Stimulated activated CD8-positive, alpha-beta memory T cell treated with anti-CD3 and anti-CD28 coated beads, Interleukin-7, amount 100 ng/mL, for 24 hours (primary cell): ENCODE data around the gene PAX6.

ENCODE experiments used
- DNase-seq: peaks from one replicate; pipeline ENCODE4 v3.0.0-alpha.2; 2020; ENCODE audit warnings: low read depth

The PAX6 gene

DNA sequence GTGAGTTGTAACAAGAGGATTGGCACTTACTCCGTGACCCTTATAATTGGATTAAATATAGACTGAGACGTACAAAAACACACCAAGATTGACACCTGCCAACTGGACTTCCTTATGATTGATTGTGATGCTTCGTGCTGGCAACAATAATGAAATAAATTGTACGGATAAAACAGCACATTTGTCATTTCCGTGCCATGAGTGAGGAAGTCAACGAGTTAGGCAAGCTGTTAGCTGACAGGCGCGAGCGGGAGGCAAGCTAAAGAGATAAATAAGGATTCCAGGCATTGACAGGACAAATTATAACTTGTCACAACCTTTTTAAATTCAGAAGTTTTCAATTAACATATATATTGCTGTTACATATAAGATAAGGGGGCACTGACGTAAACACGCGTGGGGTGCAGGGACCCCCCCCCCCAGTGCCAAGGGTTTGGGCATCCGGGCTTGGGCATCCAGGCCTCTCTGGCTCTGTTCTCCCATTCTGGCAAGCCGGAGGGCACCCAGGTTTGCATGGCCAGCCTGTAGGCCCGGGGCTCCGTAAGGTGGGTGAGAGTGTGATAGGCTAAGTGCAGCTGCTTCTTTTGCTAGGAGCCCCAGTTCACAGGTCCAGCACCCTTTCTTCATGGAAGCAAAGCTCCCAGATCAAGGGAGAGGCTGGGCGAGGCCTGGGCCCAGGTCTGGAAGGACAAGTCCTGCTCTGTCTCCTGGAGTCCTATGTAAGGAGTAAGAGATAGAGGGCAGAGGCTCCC, 11.2 kb upstream of the PAX6 start:
- DNase-seq: no peak

DNA sequence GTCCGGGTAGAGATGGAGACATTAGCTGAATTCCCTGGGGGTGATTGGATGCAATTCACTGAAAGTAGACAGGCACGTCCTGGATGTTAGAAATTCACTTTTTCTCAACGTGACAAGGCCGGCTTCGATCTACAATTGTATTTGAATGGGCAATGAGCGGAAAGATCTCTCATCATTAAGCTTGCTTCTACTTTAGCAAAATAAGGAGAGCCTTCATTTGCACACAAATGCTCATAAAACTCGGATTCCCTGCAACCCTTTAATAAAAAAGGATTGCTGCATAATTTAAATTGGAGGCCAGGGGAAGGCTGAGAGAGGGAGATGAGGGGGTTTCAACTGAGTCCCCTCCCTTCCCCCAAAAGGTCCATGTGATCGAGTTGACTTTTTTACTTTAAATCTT, 10.6 kb upstream of the PAX6 start:
- DNase-seq: no peak

DNA sequence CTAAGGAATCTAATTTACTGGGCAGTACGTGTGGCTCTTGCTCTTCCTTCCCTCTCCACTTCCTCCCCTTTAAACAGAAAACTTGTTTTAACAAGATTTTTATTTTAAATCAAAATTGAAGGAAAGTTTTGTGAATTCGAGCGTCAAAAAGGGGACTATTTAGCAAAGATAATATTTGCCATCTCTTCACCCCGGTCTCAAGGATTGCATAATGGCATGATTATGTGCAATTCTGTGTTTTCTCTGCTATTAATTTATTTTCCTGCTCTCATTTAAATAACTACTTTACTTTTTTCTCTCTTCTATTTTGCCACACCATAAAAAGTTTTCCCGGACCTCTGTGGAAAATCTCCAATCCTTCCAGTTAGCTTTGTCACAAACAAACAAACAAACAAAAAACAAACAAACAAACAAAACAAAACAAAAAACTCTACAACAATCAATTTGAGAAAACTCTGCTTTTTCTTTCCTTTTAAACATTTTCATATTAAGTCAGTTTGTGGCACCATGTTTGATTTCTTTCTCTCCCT, 10.2 kb upstream of the PAX6 start:
- no peak for DNase-seq

DNA sequence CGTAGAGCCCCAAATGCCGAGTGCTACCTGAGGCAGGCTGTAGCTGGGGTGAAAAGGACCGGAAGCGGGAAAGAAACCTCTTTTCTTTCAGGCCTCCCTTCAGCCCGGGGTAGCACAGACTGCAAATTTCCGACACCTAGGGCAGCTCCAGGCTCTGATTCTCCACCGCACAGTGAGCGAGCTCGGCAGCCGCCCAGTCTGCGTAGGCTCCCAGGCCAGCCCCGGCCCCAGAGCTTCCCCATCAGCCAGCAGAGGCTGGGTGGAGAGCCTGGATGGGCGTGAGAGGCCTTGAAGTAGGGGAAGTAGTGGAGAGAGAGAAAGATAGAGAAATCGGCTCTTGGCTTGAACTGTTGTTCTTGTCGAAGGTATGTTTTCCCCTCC, 9.3 kb upstream of the PAX6 start:
- DNase-seq: no peak

DNA sequence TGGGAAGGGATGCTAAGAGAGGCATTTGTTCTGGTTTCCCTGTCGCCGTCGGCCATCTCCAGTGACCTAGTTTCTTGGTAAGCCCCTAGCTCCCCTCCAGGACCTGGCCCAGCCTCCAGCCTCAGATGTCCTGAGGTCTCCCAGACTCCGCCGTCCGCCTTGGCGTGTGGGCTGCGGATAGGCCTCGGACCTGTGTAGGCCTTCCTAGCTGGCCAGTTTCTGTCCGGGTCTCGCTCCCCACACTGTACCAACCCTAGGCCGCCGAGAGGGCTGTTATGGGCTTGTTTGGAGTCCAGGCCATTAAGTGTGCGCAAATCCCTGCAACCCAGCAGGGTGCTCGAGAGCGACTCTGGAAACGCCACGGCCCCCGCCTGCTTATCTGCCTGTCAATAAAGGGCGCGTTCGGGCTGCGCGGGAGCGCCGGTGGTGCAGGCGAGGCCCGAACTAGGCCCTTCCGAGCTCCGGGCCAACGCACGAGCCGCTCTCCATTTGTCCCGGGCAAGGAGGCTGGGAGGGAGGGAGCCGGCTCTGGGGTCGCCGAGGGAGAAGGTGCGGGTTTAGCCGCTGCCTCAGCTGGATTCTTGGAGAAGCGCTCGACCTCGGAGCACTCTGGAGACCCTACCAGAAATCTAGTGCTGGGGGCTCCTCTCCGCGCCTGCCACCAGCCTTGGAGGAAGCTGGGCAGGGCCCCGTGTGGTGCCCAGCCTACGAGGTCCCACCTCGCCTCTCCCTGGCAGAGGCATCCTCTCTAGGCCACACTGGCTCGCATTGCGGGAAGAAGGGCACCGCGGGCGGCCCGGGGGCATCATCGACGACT, 8.7 kb upstream of the PAX6 start:
- no peak for DNase-seq

DNA sequence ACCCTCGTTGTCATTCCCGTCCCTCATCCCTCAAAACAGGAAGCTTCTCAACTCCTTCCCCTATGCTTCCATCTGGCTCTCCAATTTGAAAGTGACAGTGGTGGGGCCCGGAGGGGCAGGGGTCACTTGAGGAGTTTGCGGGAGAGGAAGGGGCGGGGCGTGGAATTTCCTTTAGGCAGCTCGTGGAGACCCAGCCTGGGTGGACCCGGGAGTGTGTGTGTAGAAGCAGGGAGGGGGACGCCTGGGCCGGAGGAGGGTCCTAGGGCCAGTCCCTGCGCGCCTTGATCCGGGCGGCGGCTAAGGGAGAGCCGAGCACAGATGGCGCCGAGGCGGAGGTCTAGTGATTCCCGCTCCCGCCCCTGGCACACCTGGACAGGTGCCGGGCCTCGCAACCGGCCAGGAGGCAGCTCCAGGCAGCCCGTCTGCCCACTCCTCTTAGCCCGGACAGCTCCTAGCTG, 7.8 kb upstream of the PAX6 start:
- no peak for DNase-seq

DNA sequence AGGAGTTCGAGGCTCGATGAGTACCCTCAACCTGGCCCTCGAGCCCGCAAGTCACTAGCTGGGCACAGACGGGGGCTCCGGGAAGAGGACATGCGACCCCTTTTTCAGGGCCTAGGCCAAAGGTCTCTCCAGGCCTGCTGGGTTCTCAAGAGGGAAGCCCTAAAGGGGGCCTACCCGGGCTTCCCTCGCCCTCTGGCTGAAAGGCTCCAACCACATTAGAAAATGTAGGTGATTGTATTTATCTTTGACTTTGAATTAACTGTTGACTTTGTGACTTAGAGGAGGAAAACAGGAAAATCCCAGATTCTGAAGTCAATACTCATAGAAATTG, 7.3 kb upstream of the PAX6 start:
- DNase-seq: no peak

DNA sequence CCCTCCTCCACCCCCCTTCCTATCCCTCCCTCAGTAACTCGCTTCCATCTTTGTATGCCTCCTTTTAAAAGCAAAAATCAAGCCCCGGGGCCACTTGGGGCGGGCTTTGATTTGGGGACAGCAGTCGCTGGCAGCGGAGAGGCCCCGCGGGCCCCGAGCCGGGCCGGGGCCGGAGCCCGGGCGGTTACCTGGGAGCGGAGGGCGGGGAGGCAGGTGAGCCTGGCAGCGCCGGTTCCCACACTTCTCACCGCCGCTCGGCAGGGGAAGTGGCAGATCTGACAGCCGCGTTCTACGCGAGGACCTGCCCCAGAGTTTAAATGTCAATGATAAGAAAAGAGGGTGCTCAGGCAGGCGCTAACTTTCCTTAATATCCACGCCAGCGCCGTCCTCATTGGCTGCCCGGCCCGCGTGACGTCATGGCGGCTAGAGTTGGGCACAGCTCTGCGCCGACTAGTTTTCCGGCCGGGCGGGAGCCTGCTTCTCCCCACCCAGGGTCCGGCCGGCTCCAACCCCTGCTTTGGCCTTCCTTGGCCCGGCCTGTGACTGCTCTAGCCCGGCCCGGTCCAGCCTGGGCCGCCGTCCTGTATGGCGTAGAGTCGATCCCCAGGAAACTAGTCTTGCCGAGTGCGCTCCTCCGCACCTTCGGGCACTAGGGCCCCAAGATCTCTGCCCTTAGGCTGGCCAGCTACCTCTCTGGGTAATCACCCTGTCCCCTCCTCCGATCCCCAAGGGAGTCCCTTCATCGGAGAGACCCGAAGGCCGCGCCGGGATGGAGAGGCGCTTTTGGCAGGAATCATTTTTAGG, 6.7 kb upstream of the PAX6 start:
- no peak for DNase-seq

DNA sequence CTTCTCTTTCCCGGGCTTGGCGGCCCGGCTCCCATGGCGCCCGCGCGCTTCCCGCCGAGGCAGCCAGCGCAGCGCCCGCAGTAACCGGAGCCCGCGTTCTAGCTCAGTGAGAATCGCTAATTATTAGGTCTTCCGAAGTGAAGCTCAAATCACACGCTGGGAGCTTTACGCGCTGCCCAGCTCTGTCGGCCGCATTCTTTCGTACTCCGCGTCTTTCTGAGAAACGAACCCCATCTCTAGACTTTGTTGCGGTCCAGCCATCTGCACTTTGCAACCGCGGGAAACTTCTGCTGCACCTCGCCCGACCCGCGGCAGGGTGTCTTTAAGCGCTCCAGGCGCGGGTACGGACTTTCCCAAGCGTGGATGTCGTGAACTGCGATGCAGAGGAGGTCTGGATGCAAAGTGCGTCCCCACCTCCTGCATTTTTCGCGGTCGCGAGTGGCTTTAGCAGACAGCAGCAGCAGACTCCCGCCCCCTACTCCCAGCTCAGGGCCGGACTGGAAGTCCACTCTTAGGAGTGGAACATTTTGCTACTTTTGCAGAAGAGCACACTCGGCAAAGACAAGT, 6.0 kb upstream of the PAX6 start:
- DNase-seq: no peak

DNA sequence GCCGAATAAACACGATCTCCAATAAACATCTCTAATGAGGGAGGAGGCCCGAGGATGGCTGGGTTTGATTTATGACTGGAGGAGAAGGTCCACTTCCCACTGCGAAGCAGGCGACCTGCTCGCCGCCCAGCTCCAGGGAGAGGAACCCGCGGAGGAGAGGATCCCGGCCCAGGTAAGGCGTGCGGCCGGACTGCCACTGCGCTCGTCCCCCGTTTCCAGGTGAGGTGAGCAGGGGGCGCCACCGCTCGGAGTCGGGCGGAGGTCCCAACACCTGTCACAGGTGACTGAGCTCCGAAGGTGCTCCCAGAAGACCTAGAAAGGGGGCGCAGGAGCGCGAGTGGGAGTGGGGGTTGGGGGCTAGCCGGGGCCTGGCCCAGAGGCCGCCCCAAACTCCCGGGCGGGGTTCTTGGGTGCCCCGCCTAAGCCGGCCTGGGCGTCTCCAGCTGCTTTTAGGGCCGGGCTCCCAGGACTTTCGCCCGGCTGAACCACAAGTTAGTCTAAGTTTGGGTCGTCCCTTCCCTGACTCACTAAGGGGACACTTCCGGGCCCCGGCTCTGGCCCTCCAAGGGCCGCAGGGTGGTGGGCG, 5.4 kb upstream of the PAX6 start:
- DNase-seq: no peak

DNA sequence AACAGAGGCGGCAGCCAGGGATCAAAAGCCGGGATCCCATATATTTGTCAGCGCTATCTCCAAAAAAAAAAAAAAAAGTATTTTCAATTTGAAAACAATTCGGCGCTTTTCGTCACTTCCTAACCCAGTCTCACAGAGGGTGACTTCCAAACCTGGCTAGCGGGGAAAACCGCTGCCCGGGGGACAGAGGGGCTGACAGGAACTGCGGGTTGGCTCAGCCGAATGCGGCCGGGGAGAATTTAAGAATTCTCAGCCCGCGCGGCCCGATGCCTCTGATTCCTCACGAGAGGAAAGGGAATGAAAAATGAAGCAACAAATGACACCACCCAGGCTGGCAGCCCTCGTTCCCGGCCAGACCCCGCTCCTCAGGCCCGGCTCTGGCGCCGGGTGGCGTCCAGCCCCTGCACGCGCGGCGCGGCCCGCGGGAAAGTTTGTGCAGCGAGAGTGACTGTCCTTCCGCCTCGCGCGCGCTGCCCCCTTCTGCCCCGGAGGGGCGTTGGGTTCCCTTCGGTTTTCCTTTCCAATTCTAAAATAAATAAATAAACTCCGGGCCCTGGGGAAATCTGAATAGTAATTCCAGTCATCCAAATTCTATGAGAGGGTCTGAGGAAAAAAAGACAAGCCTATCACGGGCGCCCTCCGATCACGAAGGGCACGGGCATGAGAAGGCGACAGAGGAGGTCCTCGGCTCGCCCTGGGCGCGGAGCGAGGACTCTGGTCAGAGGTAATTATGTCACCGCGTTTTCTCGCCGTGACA, 4.8 kb upstream of the PAX6 start:
- no peak for DNase-seq

DNA sequence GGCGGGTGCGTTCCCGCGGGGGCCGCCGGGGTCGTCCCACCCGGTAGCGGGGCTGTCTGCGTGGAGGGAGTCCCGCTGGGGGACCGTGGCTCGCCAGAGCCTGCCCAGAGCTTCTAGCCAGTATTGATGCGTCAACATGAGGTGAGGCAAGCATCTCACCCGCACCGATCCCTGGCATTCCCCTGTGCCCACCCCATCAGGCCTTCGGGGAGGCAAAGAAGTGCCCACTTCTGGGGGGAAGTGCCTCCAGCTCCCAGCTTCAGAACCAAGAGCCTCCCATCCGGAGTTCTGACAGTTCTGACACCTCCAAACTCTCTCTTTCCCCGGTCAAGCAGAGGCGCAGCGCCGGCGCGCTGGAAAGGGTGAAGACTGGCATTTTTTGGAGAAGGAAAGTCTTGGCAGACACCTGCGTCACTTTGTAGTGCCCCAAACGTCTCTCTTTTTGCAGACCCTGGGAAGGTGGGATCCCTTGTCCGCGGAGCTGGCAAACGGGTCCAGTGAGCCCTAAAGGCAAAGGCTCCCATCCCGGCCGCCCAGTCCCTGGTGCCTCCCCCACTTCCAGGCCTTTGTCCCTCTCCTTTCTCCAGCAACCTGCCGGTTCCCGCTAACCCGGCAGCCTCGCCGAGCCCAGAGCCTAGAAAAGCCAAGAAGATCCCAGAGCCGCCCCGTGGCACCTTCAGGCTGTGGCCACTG, 3.2 kb upstream of the PAX6 start:
- DNase-seq: no peak

DNA sequence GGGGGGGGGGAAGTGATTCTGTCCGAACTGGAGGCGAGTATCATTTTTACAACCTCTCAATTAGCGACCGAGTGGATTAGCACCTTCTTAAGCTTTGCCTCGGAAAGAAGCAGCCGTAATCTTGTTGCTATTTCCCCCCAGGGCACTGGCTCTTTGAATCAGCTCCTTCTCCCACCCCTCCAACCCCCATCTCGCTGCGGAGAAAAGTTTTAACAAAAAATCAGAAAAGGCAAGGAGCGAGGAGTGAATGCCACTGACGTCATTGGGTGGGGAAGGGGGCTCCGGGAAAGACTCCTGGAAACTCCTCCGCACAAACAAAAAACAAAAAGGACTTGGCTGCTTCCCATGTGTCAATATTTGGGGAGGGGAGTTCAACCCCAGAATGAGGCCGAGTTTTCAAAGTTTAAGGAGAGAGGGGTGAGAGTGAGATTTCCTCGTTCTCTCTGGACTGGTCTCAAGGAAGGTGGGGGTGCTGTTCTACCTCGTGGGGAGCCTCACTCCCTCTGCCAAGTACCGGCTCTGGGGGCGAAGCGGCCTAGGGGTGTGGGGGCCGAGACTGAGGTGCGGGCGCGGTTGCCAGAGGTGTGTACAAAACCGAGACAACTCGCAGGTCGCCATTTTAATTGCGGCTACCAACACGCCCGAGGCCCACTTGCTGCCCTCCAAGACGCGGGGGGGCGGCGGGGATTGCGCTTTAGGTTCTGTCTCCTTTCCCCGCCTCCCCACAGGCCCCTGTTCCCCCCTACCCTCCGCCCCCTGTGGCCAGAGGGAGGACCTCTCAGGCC, 2.5 kb upstream of the PAX6 start:
- no peak for DNase-seq

DNA sequence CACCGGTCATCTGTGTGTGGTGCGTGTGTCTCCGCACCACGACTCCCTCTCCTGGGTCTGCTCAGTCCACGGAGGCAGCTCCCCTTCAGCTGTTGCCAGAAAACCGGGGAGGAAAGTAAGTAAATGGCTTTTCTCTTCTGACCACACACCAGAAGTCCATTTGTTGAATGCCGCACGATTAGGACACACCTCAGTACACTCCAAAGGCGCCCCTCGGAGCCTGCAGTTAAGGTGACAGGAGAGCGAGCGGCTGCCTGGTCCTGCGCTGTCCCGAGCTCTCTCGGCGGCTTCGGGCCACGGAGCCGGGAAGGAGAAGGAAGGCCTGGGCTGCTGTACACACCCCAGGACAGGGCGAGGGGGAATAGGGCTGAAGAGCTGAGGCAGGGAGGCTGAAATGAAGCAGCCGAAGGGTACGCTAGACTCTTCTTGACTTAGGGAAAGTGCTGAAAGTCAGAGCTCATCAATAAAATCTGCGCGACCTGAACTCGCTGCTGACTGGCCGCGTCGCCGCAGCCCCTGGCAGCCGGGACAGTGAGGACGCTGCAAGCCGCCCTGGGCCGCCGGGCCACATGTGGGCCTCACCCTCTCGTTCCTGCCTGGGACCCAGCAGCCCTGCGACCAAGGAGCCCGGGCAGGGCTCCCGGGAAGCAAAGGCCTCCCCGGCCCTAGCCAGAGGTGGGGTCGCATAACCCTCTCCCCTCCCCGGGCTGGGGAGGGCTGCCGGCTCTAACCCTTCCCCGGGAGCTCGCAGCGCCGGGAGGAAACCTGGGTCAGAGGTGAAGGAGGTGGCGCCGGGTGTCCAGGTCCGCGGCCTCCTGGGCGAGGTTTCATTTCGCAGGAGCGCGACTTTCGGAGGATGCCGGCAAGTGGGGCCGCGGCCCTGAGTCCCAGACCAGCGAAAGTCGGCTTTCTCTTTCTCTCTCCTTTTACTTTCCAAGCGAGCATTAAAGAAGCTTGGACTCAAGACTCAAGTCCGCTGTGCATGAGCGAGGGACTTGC, 1.6 kb upstream of the PAX6 start:
- DNase-seq: no peak

DNA sequence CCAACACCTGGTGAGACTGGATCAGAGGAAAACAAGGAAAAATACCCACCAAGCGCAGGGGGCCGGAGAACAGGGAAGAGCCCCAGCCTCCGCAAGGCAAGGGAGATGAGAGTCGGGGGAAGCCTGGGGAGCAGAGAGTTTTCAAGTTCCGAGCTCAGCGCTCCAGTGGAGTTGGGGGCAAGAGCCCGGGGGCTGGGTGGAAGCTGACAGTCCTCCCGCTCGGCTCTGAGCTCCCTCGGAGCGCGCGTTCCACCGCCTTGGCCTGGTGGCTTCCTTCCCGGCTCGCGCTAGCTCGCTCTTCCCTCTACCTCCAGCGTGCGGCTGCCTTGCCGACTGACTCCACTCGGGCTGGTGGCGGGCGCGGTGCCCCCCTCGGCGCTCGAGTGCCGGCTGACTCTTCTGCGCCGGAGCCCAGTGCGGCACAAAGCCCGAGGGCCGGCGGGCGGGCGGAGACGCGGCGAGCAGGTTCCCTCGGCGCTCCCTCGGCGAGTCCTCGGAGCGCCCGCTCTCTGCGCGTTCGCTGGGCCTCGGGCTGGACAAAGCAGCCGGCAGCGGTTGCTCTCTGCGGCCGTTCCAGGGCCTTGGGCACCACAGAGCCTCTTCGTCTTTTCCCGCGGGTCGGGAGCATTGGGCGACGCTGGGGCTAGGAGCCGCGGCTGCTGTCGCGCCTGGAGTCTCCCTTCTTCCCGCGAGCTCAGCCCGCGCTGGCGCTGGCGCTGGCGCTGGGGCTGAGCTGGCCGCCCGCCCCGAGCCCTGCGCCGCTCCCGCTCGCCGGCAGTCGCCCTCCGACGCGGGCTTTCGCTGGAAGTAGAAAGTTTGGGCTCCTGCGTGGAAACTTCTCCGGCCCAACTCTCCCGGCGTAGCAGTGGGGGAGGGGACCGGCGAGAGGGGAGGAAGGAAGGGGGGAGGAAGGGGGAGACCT, 1.0 kb downstream of the PAX6 start:
- DNase-seq: no peak

DNA sequence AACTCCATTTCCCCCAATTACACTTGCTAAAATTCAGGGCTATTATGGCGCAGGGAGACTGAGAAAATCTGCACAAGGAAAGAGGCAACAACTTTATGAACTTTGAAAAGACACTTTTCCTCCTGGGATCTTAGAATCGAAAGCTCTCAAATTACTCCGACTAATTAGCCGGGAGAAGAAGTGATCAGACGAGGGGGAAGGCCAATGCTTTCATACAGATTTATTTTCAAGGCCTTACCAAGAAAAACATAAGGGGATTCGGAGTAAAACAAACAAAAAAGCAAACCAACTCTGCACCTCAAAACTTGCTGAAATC, 1.6 kb downstream of the PAX6 start:
- no peak for DNase-seq

DNA sequence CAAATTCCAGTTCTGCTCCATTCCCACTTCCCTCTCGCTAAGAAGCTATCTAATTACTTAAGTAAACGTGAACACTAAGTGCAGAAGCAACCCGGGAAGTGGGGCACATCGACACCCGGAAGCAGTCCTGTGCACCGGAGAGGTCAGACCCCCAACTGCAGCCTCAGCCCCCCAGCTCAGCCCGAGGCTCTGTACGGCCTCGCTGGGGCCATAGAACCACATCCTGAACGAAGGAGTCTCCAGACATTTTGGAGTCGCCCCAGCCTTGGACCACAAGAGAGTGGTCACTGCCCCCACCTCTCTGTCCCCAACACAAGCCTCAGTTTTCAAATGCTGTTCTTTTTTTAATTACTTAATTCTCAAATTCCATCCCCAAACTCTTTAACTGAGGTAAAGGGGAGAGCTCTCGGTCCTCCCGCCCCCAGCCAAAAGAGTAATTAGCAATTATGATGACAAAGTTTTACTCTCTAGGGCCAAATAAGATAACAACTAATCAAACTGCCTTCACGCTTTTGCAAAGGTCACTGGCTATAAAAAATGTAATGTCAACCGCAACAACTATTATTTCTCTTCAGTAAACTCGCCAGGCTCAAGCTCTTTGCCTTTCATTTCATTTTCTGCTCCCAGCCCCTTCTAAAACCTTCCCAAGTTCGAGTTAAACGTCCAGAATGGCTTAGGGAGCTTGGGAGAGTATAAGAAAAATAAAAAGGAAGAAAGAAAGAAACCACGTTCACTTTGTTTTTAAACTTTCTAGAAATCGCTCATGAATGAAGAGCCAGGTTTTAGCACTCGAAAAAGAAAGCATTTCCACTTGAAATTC, 2.2 kb downstream of the PAX6 start:
- DNase-seq: no peak
